Testis (tissue), 3 donors: ENCODE results near the gene CDH12. TPM values are rescaled to one million over a fixed set of nuclear protein-coding genes. Genes with fewer than 3 reads are reported as not detected.
"Not testable (repeated sequence)": the region's sequence is repeated elsewhere in the genome, so short reads cannot be mapped to it uniquely, and the experiment has no call there.

Experiments used
- DNase-seq: peaks from one replicate; pipeline ENCODE4 v3.0.0-alpha.2; 2019
- H3K27ac ChIP-seq, 2 donors: fragments of 200-600 bp; sonication (generic); one replicate each; pipeline ENCODE4 v1.5.1; 2019
- H3K27me3 ChIP-seq: fragments of 200-600 bp; sonication (generic); one replicate; pipeline ENCODE4 v1.5.1; 2019
- H3K36me3 ChIP-seq: fragments of 200-600 bp; sonication (generic); one replicate; pipeline ENCODE4 v1.5.1; 2017; ENCODE audit warnings: low read depth; ENCODE audit errors: missing control alignments
- H3K4me1 ChIP-seq: fragments of 200-600 bp; sonication (generic); one replicate; pipeline ENCODE4 v1.5.1; 2019
- H3K4me3 ChIP-seq, 2 donors: fragments of 200-600 bp; sonication (generic); one replicate each; pipeline ENCODE4 v1.5.1; 2017 to 2019
- H3K9me3 ChIP-seq: fragments of 200-600 bp; sonication (generic); one replicate; pipeline ENCODE4 v1.5.1; 2017
- POLR2A ChIP-seq: fragments of 450-650 bp; IDR thresholded peaks from one replicate; pipeline ENCODE4 v1.6.1; 2017; ENCODE audit warnings: antibody characterized with exemption, mild to moderate bottlenecking, moderate library complexity
- WGBS, 2 donors: methylation state at CpG; one replicate each; pipeline ENCODE4 v1.1.5; 2018; 5-methylcytosine and 5-hydroxymethylcytosine counted together
- intact Hi-C: fragments of 100-400 bp; cut with DNase I; formaldehyde crosslinking; loops from one replicate; pipeline ENCODE4 v1.15.1; 2023; ENCODE audit warnings: low total_unique reads
- polyA plus RNA-seq: library from polyadenylated mRNA; stranded (reverse); fragments of 350-450 nt; fragmentation: Illumina TruSeq; extraction: RNeasy Lipid Tissue Mini Kit (QIAGEN cat#74804); gene quantifications from one replicate; pipeline ENCODE4 v1.2.3, GENCODE V29; 2014; ENCODE audit warnings: low read depth, low replicate concordance; ENCODE audit not compliant: insufficient read depth
- total RNA-seq, 2 donors: library from RNA; depleted of rRNA; stranded (reverse); fragments of >200 nt; gene quantifications; one replicate each; pipeline ENCODE4 v1.2.3, GENCODE V29; 2016
- TF ChIP-seq, protein P1 (sequence below), 3 experiments: fragments of 450-650 bp in 2 of 3; fragments of 200-600 bp in 1 of 3; sonication (generic) in 1 of 3; IDR thresholded peaks; one replicate each; pipeline ENCODE4 v1.5.1; 2016 to 2019; ENCODE audit warnings: antibody characterized with exemption in 3 of 3, mild to moderate bottlenecking in 2 of 3, moderate library complexity in 1 of 3

CDH12 gene
- total and polyA plus RNA-seq, 3 donors from 2014 or later, result 0.87 to 2.3 (median 2.3) TPM

DNA sequence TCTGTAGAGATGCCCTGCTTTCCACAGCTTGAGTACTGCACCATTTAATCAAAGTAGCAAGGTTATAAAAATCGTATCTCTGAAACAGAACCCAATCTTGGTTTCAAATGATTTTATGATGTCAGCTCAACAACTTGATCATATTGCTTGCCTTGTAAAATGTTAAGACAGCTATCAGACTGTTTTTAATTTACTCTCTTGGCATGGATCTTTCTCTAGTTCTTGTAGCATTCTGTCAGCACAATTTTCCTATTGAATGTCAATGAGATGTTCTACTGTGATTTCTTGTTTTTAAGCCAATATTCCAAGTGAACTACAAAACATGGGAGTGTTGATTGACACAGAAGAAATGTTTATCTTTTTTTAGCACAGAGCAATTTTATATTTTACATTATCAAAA is 313.4 kb downstream of the CDH12 start:
- 86 to 93% methylated on average over 1 of the region's 1 CpG for WGBS, 2 donors
- no peaks in the 10 kb centered on the region for H3K27me3 ChIP-seq
- no peaks in the 10 kb centered on the region for H3K36me3 ChIP-seq
- no peak overlapping the region for H3K4me3 ChIP-seq
- DNase-seq, result no peak
- intact Hi-C loops, result no loop called here
- TF ChIP-seq POLR2A, result no peak
- TF ChIP-seq, protein P1, sequence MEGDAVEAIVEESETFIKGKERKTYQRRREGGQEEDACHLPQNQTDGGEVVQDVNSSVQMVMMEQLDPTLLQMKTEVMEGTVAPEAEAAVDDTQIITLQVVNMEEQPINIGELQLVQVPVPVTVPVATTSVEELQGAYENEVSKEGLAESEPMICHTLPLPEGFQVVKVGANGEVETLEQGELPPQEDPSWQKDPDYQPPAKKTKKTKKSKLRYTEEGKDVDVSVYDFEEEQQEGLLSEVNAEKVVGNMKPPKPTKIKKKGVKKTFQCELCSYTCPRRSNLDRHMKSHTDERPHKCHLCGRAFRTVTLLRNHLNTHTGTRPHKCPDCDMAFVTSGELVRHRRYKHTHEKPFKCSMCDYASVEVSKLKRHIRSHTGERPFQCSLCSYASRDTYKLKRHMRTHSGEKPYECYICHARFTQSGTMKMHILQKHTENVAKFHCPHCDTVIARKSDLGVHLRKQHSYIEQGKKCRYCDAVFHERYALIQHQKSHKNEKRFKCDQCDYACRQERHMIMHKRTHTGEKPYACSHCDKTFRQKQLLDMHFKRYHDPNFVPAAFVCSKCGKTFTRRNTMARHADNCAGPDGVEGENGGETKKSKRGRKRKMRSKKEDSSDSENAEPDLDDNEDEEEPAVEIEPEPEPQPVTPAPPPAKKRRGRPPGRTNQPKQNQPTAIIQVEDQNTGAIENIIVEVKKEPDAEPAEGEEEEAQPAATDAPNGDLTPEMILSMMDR (IDR thresholded peaks at IDR 0.05), result no peak
- no peaks in the 10 kb centered on the region for H3K9me3 ChIP-seq
- H3K27ac ChIP-seq, result no peak overlapping the region
- no peaks in the 10 kb centered on the region for H3K4me1 ChIP-seq

DNA sequence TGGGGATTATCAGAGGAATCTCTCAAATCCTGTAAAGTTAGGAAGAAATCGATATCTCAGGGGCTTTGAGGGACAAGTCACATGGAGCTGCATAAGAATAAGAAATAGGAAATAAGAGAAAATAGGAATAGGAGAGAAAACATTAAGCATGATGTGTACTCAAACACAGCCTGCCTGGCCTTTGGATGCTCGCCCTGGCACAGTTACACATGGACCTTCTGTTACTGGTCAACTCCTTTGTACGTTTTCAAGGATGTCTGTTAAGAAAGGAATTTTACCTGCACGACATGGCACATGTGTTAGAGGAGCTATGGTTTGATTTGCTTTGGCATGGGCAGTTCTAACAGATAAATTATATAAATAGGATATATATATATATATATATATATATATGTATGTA is 321.2 kb downstream of the CDH12 start:
- H3K36me3 ChIP-seq, result no peaks in the 10 kb centered on the region
- intact Hi-C loops, result no loop called here
- H3K27me3 ChIP-seq, result no peaks in the 10 kb centered on the region
- TF ChIP-seq POLR2A, result no peak
- TF ChIP-seq, protein P1 (IDR thresholded peaks at IDR 0.05), result no peak
- 68 to 71% methylated on average over 4 of the region's 4 CpGs for WGBS, 2 donors
- DNase-seq, result no peak
- no peak overlapping the region for H3K27ac ChIP-seq
- H3K9me3 ChIP-seq, result no peaks in the 10 kb centered on the region
- no peaks in the 10 kb centered on the region for H3K4me1 ChIP-seq
- no peak overlapping the region for H3K4me3 ChIP-seq

DNA sequence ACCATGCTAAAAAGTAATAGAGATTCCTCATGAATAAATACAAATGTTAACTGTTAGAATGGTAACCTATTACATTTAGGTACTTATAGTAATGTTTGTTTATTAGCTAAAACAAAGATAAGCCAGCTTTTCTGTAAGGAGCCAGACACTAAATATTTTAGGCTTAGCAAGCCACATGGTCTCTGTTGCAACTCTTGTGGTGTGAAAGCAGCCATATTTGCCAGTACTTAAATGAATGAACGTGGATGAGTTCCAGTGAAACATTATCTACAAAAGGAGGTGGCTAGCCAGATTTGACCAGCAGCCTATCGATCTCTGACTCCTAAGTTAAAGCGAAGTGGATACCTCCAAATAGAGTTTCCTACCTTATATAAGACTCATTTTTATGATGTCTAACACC is 331.6 kb downstream of the CDH12 start:
- Histone ChIP-seq H3K27ac (no peak overlapping the region), H3K9me3 (no peaks in the 10 kb centered on the region), H3K4me1 (no peaks in the 10 kb centered on the region), H3K36me3 (no peaks in the 10 kb centered on the region), H3K27me3 (no peaks in the 10 kb centered on the region), H3K4me3 (no peak overlapping the region)
- DNase-seq, result no peak
- intact Hi-C loops, result no loop called here
- TF ChIP-seq POLR2A, result no peak
- TF ChIP-seq, protein P1 (IDR thresholded peaks at IDR 0.05), result no peak
- 78 to 83% methylated on average over 3 of the region's 3 CpGs for WGBS, 2 donors

DNA sequence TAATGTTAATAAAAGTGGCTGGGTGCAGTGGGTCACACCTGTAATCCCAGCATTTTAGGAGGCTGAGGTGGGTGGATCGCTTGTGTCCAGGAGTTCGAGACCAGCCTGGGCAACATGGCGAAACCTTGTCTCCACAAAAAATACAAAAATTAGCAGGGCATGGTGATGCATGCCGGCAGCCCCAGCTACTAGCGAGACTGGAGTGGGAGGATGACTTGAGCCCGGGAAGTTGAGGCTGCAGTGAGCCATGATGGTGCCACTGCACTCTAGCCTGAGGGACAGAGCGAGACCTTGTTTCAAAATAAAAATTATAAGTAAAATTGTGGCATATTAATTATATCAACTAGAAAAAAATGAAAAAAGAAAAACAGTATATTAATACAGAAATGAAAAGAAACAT is 336.6 kb downstream of the CDH12 start:
- H3K9me3 ChIP-seq, intact Hi-C loops, H3K4me1 ChIP-seq, H3K4me3 ChIP-seq, H3K36me3 ChIP-seq, H3K27me3 ChIP-seq, DNase-seq, H3K27ac ChIP-seq: not testable (repeated sequence)
- WGBS, 2 donors, result 88 to 90% methylated on average over 7 of the region's 7 CpGs

DNA sequence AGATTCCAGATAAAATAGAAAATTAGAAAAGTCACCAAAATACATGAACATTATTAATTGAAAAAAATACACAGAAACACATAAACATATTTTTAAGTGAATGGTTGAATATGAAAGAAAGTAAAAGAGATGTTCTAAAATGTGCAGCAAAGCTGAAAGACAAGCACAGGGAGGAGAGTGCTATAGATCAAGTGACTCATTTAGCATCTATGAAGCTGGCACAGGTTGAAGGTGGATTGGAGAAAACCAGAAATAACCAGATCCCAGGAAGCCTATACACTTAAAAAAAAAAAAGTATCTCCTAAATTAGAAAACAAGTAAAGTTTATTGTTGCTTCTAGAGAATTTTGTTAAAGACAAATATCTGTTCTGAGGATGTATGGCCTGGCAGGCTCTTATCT is 338.9 kb downstream of the CDH12 start:
- H3K36me3 ChIP-seq, result no peaks in the 10 kb centered on the region
- intact Hi-C loops, result no loop called here
- no peaks in the 10 kb centered on the region for H3K27me3 ChIP-seq
- H3K4me3 ChIP-seq, result no peak overlapping the region
- H3K4me1 ChIP-seq, result no peaks in the 10 kb centered on the region
- no peak for DNase-seq
- H3K9me3 ChIP-seq, result no peaks in the 10 kb centered on the region
- TF ChIP-seq, protein P1 (IDR thresholded peaks at IDR 0.05), result no peak
- no peak for TF ChIP-seq POLR2A
- H3K27ac ChIP-seq, result no peak overlapping the region
